OCI-LY3 (cell line): ENCODE results near the gene SYT8.

Experiments used
- H2AFZ ChIP-seq: fragments of 200-600, 300-600 bp; shearing (Covaris generic); 2 replicates; pipeline ENCODE4 v1.6.0; 2014; ENCODE audit warnings: antibody characterized with exemption, low read depth, low read length
- H3K27ac ChIP-seq: fragments of 200-600, 300-600 bp; sonication (generic); 2 replicates; pipeline ENCODE4 v1.5.1; 2014; ENCODE audit warnings: mild to moderate bottlenecking, low read length, moderate library complexity, mixed read lengths
- H3K27me3 ChIP-seq: fragments of 200-600, 300-600 bp; sonication (generic); 2 replicates; pipeline ENCODE4 v1.6.1; 2014; ENCODE audit warnings: low read depth, low read length, mixed read lengths
- H3K36me3 ChIP-seq: fragments of 200-600, 300-600 bp; sonication (generic); replicated peaks from 2 replicates; pipeline ENCODE3; 2014; ENCODE audit warnings: low read depth, low read length, mixed read lengths
- H3K4me1 ChIP-seq: fragments of 300-600, 200-600 bp; sonication (generic); 2 replicates; pipeline ENCODE4 v1.6.1; 2014; ENCODE audit warnings: low read length, mixed read lengths
- H3K4me2 ChIP-seq: fragments of 200-600, 300-600 bp; sonication (generic); 2 replicates; pipeline ENCODE4 v1.6.1; 2014; ENCODE audit warnings: low read length, mixed read lengths
- H3K4me3 ChIP-seq: fragments of 300-600, 200-600 bp; sonication (generic); 2 replicates; pipeline ENCODE4 v1.5.1; 2014; ENCODE audit warnings: antibody characterized with exemption, mild to moderate bottlenecking, low read length, moderate library complexity
- H3K79me2 ChIP-seq: fragments of 300-600, 200-600 bp; shearing (Covaris generic); 2 replicates; pipeline ENCODE4 v1.6.1; 2014; ENCODE audit warnings: mild to moderate bottlenecking, low read length, mixed read lengths
- H3K9ac ChIP-seq: fragments of 300-600, 200-600 bp; shearing (Covaris generic); 2 replicates; pipeline ENCODE4 v1.6.0; 2014; ENCODE audit warnings: mild to moderate bottlenecking, low read length, moderate library complexity
- H3K9me3 ChIP-seq: fragments of 200-600, 300-600 bp; shearing (Covaris generic); 2 replicates; pipeline ENCODE4 v1.6.1; 2014; ENCODE audit warnings: low read length, mixed read lengths; ENCODE audit not compliant: insufficient read depth
- H4K20me1 ChIP-seq: fragments of 200-600, 300-600 bp; sonication (generic); 2 replicates; pipeline ENCODE4 v1.6.1; 2016; ENCODE audit warnings: low read length, mixed read lengths; ENCODE audit not compliant: insufficient read depth
- CTCF ChIP-seq: fragments of 200-600, 300-600 bp; sonication (generic); IDR thresholded peaks from 2 replicates; pipeline ENCODE4 v1.5.1; 2014; ENCODE audit warnings: antibody characterized with exemption, low read length, low read depth
- EZH2phosphoT487 ChIP-seq: fragments of 200-600 bp; shearing (Covaris generic); IDR thresholded peaks from 2 replicates; pipeline ENCODE4 v1.6.1; 2018; ENCODE audit warnings: antibody characterized with exemption, mixed run types, low read depth

The SYT8 gene

GRCh38 chr11:1870721-1871466 is 36.1 kb downstream of the SYT8 start:
- no peaks in the 10 kb centered on the region for H3K9me3 ChIP-seq
- H3K4me2 ChIP-seq = no peak overlapping the region
- no peak overlapping the region for H3K9ac ChIP-seq
- TF ChIP-seq CTCF (no peak), EZH2phosphoT487 (no peak)
- no peak overlapping the region for H3K27ac ChIP-seq
- 0 out of 2 replicates have a peak, but pooled peaks cover 4% of the 10 kb centered on the region for H3K27me3 ChIP-seq
- H4K20me1 ChIP-seq = peaks cover 97% of the 10 kb centered on the region
- peaks cover 17% of the 10 kb centered on the region for H3K36me3 ChIP-seq
- H3K79me2 ChIP-seq = peaks cover 12% of the 10 kb centered on the region; the same call in 1 of the 2 replicates
- peaks cover 25% of the 10 kb centered on the region for H3K4me1 ChIP-seq
- H3K4me3 ChIP-seq = no peak overlapping the region
- H2AFZ ChIP-seq = no peak overlapping the region

- Histone ChIP-seq H3K36me3 (peaks cover 14% of the 10 kb centered on the region), H4K20me1 (peaks cover 97% of the 10 kb centered on the region), H3K9ac (no peak overlapping the region), H3K9me3 (no peaks in the 10 kb centered on the region), H3K4me2 (no peak overlapping the region), H3K27ac (no peak overlapping the region), H3K27me3 (0 out of 2 replicates have a peak, but pooled peaks cover 4% of the 10 kb centered on the region), H3K79me2 (peaks cover 8% of the 10 kb centered on the region; the same call in 1 of the 2 replicates), H3K4me1 (peaks cover 25% of the 10 kb centered on the region), H3K4me3 (no peak overlapping the region), H2AFZ (no peak overlapping the region)
- no peak for TF ChIP-seq EZH2phosphoT487
- no peak for TF ChIP-seq CTCF
Measured at GRCh38 chr11:1871531-1871930, 36.7 kb downstream of the SYT8 start.

DNA sequence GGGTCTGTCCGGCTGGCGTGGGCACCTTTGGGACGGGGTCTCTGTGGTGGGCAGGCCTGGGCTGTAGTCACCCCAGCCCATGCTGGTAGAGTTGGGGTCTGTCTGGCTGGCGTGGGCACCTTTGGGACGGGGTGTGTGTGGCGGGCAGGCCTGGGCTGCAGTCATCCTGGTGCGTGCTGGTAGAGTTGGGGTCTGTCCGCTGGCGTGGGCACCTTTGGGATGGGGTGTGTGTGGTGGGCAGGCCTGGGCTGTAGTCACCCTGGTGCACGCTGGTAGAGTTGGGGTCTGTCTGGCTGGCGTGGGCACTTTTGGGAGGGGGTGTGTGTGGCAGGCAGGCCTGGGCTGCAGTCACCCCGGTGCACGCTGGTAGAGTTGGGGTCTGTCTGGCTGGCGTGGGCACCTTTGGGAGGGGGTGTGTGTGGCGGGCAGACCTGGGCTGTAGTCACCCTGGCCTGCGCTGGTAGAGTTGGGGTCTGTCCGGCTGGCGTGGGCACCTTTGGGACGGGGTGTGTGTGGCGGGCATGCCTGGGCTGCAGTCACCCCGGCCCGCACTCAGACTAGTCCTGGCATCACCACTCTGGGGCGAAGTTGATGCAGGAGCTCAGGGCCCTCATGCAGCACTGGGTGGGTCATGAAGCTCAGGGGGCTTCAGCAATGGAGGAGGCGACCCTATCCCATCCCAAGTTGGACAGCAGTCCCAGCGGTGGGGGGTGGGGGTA is 37.6 kb downstream of the SYT8 start:
- Histone ChIP-seq H4K20me1 (peaks cover 97% of the 10 kb centered on the region), H3K27me3 (0 out of 2 replicates have a peak, but pooled peaks cover 4% of the 10 kb centered on the region)
- TF ChIP-seq EZH2phosphoT487 (no peak), CTCF (no peak)

More for the DNA sequence above, 37.6 kb downstream of the SYT8 start:
- Histone ChIP-seq H2AFZ (no peak overlapping the region), H3K4me2 (no peak overlapping the region), H3K9me3 (no peaks in the 10 kb centered on the region), H3K36me3 (peaks cover 8% of the 10 kb centered on the region), H3K4me3 (no peak overlapping the region), H3K4me1 (peaks cover 25% of the 10 kb centered on the region), H3K27ac (no peak overlapping the region), H3K79me2 (peaks cover 8% of the 10 kb centered on the region; the same call in 1 of the 2 replicates), H3K9ac (no peak overlapping the region)
